Ishikawa (cell line): ENCODE data around the gene IRAK1BP1.

Experiments
- CEBPB ChIP-seq: IDR thresholded peaks from 2 replicates; pipeline ENCODE4 v1.6.1; 2012
- CREB1 ChIP-seq: IDR thresholded peaks from 2 replicates; pipeline ENCODE4 v1.6.1; 2012; ENCODE audit warnings: low read depth
- EGR1 ChIP-seq: IDR thresholded peaks from 2 replicates; pipeline ENCODE4 v1.6.1; 2012
- EP300 ChIP-seq: IDR thresholded peaks from 2 replicates; pipeline ENCODE4 v1.6.1; 2012; ENCODE audit warnings: borderline replicate concordance
- FOXM1 ChIP-seq: IDR thresholded peaks from 2 replicates; pipeline ENCODE4 v1.6.1; 2012; ENCODE audit warnings: low read depth, borderline replicate concordance
- MAX ChIP-seq: IDR thresholded peaks from 2 replicates; pipeline ENCODE4 v1.6.1; 2012
- NFIC ChIP-seq: IDR thresholded peaks from 2 replicates; pipeline ENCODE4 v1.6.1; 2012
- RAD21 ChIP-seq: IDR thresholded peaks from 2 replicates; pipeline ENCODE4 v1.6.1; 2012; ENCODE audit warnings: low read depth
- REST ChIP-seq: IDR thresholded peaks from 2 replicates; pipeline ENCODE4 v1.6.1; 2012; ENCODE audit warnings: low read depth, mild to moderate bottlenecking
- TAF1 ChIP-seq: IDR thresholded peaks from 2 replicates; pipeline ENCODE4 v1.6.1; 2012; ENCODE audit warnings: low read depth, mild to moderate bottlenecking
- TCF12 ChIP-seq: IDR thresholded peaks from 2 replicates; pipeline ENCODE4 v1.6.1; 2012; ENCODE audit warnings: low read depth
- TEAD4 ChIP-seq: IDR thresholded peaks from 2 replicates; pipeline ENCODE4 v1.6.1; 2012
- USF1 ChIP-seq: IDR thresholded peaks from 2 replicates; pipeline ENCODE4 v1.6.1; 2012
- YY1 ChIP-seq: IDR thresholded peaks from 2 replicates; pipeline ENCODE4 v1.6.1; 2012; ENCODE audit warnings: low read depth
- ZBTB7A ChIP-seq: IDR thresholded peaks from 2 replicates; pipeline ENCODE4 v1.6.1; 2012; ENCODE audit warnings: low read depth

The IRAK1BP1 gene

GRCh38 chr6:78935553-78935952, 68.2 kb downstream of the IRAK1BP1 start:
- TF ChIP-seq NFIC (no peak), TAF1 (no peak), CREB1 (no peak), EP300 (no peak), CEBPB (no peak), TCF12 (no peak), MAX (no peak), EGR1 (no peak)

GRCh38 chr6:78936515-78936914, 69.2 kb downstream of the IRAK1BP1 start:
- TF ChIP-seq REST (no peak), RAD21 (no peak), EGR1 (no peak), ZBTB7A (no peak), TAF1 (no peak), TCF12 (no peak), FOXM1 (no peak), TEAD4 (no peak), CREB1 (no peak), NFIC (no peak), MAX (no peak), EP300 (no peak), CEBPB (no peak), YY1 (no peak), USF1 (no peak)

- TF ChIP-seq EGR1, result no peak
- no peak for TF ChIP-seq ZBTB7A
- no peak for TF ChIP-seq TAF1
Measured at GRCh38 chr6:78942446-78942845, 75.1 kb downstream of the IRAK1BP1 start.

GRCh38 chr6:78947529-78947928, 80.2 kb downstream of the IRAK1BP1 start:
- TF ChIP-seq YY1 (no peak), EGR1 (no peak), CEBPB (no peak), RAD21 (no peak), USF1 (no peak), TAF1 (no peak), MAX (no peak), CREB1 (no peak), NFIC (no peak), TCF12 (no peak), REST (no peak), ZBTB7A (no peak), EP300 (no peak)

- no peak for TF ChIP-seq REST
- TF ChIP-seq CEBPB, result no peak
- TF ChIP-seq NFIC, result no peak
- no peak for TF ChIP-seq YY1
- TF ChIP-seq EP300, result no peak
- no peak for TF ChIP-seq USF1
- TF ChIP-seq EGR1, result no peak
- TF ChIP-seq TCF12, result no peak
- no peak for TF ChIP-seq CREB1
- no peak for TF ChIP-seq TAF1
- TF ChIP-seq TEAD4, result no peak
Measured at GRCh38 chr6:78947962-78948361, 80.6 kb downstream of the IRAK1BP1 start.
